Measurements from ENCODE around the gene MTA1.

MTA1 gene

DNA sequence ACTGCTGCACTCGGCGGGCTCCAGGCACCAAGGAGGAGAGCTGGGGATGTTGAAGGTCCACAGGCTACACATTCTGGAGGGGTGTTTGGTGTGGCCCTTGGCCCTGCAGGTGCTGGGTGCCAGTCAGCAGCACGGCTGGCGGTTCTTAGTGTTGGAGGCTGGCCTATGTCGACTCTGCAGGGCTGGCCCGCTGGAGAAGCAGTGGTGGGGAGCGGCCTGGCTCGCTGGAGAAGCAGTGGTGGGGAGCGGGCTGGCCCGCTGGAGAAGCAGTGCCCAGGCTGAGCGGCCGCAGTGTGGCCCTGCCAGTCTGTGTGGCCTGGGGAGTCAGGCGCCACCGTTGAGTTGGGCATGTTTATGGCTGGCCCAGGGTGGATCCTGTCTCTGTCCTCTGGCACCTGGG lies 27.3 kb downstream of the MTA1 start:
- H3K4me1 ChIP-seq (ENCODE audit: control insufficient read depth, insufficient read depth, low read length), result no peaks in the 10 kb centered on the region
- H3K4me3 ChIP-seq (ENCODE audit: low read length), result no peak overlapping the region
- no peaks in the 10 kb centered on the region for H3K36me3 ChIP-seq (ENCODE audit: control insufficient read depth, insufficient read depth, low read length)
- H3K9ac ChIP-seq (ENCODE audit: low read length), result no peak overlapping the region
- no peaks in the 10 kb centered on the region for H3K9me3 ChIP-seq (ENCODE audit: control insufficient read depth, low read length)
- no peaks in the 10 kb centered on the region for H3K27me3 ChIP-seq (ENCODE audit: control insufficient read depth, insufficient read depth, low read length)

DNA sequence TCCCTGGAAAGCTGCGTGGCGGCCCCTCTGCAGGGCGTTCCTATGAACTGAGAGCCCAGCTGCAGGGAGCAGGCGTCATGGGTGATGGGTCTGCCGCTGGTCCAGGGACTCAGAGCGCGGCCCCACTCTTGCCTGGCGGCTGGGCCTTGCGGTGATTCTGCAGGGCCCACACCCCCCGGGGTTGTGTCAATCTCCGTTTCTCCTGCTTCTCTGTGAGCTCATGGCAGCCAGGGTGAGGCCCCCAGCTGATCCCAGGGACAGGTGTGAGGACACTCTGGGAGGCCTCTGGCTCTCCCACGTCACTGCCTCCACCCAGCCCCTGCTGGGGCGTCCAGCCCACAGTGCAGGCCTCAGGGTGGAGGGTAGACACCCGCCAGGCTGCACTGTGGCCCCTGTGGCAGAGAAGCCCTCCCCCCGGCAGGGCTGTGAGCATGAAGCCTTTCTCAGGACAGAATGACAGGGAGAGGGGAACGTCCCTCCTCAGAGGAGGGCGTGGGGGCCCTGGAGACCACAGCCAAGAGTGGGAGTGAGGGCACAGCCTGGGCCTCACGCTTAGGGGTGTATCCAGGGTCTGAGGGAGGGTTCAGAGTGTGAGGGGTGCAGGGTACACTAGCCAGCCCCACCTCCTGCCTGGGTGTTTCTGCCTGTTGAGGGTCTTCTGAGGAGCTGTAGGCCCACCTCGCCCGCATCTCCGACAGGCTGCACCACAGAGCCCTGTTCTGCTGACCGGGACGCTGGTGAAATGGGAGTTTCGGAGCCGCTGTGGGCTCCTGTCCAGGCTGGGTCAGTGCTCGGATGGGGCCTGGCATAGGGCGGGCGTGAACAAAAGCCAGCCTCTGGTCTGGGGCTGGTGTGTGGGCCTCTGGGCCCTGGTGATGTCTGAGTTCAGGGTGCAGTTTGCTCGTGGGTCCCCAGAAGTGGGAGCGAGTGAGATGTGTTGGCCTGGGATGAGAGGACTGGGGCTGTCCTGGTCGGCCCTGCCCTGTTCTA lies 28.3 kb downstream of the MTA1 start:
- Histone ChIP-seq H3K9me3 (ENCODE audit: control insufficient read depth, low read length) (no peaks in the 10 kb centered on the region), H3K36me3 (ENCODE audit: control insufficient read depth, insufficient read depth, low read length) (no peaks in the 10 kb centered on the region), H3K27me3 (ENCODE audit: control insufficient read depth, insufficient read depth, low read length) (no peaks in the 10 kb centered on the region), H3K4me1 (ENCODE audit: control insufficient read depth, insufficient read depth, low read length) (no peaks in the 10 kb centered on the region), H3K9ac (ENCODE audit: low read length) (peak overlapping the region; percentile 39), H3K4me3 (ENCODE audit: low read length) (no peak overlapping the region)

DNA sequence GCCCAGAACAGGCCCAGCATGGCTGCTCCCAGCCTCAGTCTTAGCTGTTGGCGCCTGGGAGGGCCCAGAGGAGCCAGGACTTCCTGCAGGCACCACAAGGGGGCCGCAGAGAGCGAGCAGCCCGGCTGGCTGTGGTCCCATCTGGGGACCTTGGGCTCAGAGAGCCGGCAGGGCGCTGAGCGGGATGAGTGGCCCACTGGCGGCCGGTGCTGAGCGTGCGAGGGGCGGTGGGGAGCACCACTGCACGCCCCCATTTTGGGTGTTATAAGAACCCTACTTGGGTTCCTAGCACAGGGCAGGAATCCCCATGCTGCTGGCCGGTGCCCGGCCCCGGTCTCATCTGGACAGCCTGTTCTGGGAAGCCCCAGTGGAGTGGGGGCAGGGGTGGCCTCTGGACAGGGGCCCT lies 29.1 kb downstream of the MTA1 start:
- H3K9ac ChIP-seq (ENCODE audit: low read length), result no peak overlapping the region
- H3K9me3 ChIP-seq (ENCODE audit: control insufficient read depth, low read length), result no peaks in the 10 kb centered on the region
- no peaks in the 10 kb centered on the region for H3K36me3 ChIP-seq (ENCODE audit: control insufficient read depth, insufficient read depth, low read length)
- no peak overlapping the region for H3K4me3 ChIP-seq (ENCODE audit: low read length)
- no peaks in the 10 kb centered on the region for H3K4me1 ChIP-seq (ENCODE audit: control insufficient read depth, insufficient read depth, low read length)
- no peaks in the 10 kb centered on the region for H3K27me3 ChIP-seq (ENCODE audit: control insufficient read depth, insufficient read depth, low read length)

DNA sequence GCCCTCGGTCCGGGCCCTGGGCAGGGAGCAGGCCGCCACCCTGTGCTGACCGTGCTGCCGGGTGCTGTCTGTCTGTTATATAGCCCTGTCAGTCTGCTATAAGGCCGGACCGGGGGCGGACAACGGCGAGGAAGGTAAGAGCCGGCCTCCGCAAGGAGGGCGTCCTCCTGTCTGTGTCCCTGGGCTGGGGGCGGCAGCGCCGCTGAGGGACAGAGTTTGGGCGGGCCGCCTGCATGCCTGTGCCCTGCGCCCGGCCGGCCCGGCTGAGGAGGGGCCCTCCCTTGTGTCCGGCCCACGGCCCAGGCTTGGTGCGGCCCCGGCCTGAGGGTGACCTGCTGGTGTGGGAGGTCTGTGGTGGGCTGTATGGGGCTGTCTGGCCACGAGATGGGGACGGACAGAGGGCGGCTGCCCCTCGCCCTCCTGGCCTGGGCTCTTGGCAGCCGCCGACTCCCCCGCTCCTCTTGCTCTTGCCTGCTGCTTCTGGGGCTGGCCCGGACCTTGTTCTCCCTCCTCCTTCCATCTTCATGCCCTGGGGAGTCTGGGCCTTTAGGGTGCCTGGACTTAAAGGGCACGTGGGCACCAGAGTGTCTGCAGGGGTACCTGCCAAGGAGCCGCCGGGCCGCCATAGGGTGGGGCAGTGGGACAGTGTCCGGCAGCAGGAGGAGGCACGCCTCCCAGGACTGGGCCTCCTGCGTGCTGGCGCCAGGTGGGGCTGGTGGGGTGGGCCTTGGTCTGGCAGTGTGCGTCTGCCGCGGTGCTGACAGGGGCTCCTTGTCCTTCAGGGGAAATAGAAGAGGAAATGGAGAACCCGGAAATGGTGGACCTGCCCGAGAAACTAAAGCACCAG lies 29.9 kb downstream of the MTA1 start:
- Histone ChIP-seq H3K4me1 (ENCODE audit: control insufficient read depth, insufficient read depth, low read length) (no peaks in the 10 kb centered on the region), H3K9ac (ENCODE audit: low read length) (no peak overlapping the region), H3K36me3 (ENCODE audit: control insufficient read depth, insufficient read depth, low read length) (no peaks in the 10 kb centered on the region), H3K27me3 (ENCODE audit: control insufficient read depth, insufficient read depth, low read length) (no peaks in the 10 kb centered on the region), H3K4me3 (ENCODE audit: low read length) (no peak overlapping the region), H3K9me3 (ENCODE audit: control insufficient read depth, low read length) (no peaks in the 10 kb centered on the region)

DNA sequence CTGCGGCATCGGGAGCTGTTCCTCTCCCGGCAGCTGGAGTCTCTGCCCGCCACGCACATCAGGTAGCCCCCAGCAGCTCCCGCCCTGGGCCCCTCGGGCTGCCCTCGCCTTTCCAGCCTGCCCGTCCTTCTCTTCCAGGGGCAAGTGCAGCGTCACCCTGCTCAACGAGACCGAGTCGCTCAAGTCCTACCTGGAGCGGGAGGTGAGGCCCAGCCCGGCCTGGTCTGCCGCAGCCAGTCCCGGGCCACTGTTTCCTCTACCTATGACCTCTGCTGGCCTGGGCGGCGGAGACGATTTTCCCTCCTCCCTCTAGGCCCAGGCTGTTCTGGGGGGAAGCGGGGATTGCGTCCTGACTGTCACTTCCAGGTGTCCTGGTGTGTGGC lies 30.5 kb downstream of the MTA1 start:
- H3K4me1 ChIP-seq (ENCODE audit: control insufficient read depth, insufficient read depth, low read length), result no peaks in the 10 kb centered on the region
- H3K9ac ChIP-seq (ENCODE audit: low read length), result no peak overlapping the region
- H3K4me3 ChIP-seq (ENCODE audit: low read length), result no peak overlapping the region
- no peaks in the 10 kb centered on the region for H3K27me3 ChIP-seq (ENCODE audit: control insufficient read depth, insufficient read depth, low read length)
- no peaks in the 10 kb centered on the region for H3K9me3 ChIP-seq (ENCODE audit: control insufficient read depth, low read length)
- H3K36me3 ChIP-seq (ENCODE audit: control insufficient read depth, insufficient read depth, low read length), result no peaks in the 10 kb centered on the region

DNA sequence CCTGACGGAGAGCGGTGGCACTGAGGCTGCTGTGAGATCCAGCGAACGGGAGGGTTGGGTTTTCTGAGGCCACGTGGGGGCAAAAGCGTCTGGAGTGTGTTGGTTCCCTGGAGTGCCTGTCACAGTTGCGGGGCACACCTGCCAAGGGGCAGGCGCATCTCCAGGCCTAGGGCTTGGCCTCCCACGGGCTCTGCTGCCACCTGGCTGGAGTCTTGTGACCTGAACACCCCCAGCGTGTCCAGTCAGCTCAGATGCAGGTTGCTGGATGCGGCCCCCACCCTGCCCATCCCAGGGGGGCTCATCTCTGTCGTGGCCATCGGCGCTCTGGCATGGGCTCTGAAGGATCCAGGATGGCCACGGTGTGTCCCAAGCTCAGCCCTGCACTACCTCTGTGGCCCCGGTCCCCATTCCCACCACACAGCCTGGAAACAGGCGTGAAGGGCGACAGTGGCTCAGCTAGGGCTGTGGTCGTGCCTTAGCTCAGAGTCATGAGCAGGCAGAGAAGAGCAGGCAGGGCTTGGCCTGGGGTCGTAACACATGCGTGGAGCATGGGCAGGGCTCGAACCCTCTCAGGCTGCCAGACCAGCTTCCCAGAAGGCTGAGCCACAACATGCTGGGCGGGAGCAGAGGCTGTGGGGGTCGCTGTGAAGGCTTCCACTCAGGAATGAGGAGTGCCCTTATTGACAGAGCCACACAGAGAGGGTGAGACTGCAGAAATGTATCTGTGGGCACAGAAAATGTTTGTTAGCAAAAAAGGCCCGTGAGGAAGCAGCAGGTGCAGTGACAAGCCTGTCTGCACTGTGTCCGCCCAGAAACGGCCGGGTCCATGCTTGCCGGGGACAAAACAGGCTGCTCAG lies 31.5 kb downstream of the MTA1 start:
- Histone ChIP-seq H3K4me3 (ENCODE audit: low read length) (no peak overlapping the region), H3K9ac (ENCODE audit: low read length) (no peak overlapping the region), H3K36me3 (ENCODE audit: control insufficient read depth, insufficient read depth, low read length) (no peaks in the 10 kb centered on the region), H3K9me3 (ENCODE audit: control insufficient read depth, low read length) (no peaks in the 10 kb centered on the region), H3K4me1 (ENCODE audit: control insufficient read depth, insufficient read depth, low read length) (no peaks in the 10 kb centered on the region), H3K27me3 (ENCODE audit: control insufficient read depth, insufficient read depth, low read length) (no peaks in the 10 kb centered on the region)

DNA sequence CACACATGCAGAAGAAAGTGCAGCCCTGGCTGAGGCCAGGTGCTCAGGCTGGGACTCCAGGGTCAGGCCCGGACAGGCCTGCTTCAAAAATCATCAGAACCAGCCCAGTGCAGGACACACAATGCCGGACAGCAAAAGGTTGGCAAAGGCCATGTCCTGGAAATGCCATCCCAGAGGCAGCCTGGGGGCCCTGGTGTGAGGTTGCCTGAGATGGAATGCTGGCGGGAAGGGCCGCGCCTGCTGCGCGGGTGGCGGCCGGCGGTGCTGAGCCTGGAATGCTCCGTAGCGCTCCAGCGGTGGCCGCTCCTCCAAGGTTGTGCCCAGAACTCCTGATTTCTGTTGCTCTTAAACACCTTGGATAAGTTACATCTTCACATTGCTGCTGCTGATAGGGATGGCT lies 33.3 kb downstream of the MTA1 start:
- no peaks in the 10 kb centered on the region for H3K4me1 ChIP-seq (ENCODE audit: control insufficient read depth, insufficient read depth, low read length)
- no peak overlapping the region for H3K4me3 ChIP-seq (ENCODE audit: low read length)
- no peaks in the 10 kb centered on the region for H3K27me3 ChIP-seq (ENCODE audit: control insufficient read depth, insufficient read depth, low read length)
- no peaks in the 10 kb centered on the region for H3K36me3 ChIP-seq (ENCODE audit: control insufficient read depth, insufficient read depth, low read length)
- H3K9ac ChIP-seq (ENCODE audit: low read length), result no peak overlapping the region
- no peaks in the 10 kb centered on the region for H3K9me3 ChIP-seq (ENCODE audit: control insufficient read depth, low read length)

DNA sequence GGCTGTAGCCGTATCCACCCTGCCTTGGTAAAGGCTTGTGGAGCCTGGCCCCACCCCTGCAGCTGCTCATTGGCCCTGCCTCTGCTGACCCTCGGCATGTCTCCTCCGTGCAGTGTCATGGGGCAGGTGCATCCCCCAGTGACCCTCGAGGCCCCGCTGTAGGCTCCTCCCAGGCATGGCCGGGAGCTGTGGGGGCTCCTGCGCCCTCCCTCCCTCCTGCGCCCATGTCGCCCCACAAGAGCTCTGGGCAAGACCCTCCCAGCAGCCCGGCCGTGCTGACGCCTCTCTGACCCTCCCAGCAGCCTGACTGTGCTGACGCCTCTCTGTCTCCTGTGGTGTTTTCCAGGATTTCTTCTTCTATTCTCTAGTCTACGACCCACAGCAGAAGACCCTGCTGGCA lies 34.2 kb downstream of the MTA1 start:
- Histone ChIP-seq H3K4me1 (ENCODE audit: control insufficient read depth, insufficient read depth, low read length) (no peaks in the 10 kb centered on the region), H3K27me3 (ENCODE audit: control insufficient read depth, insufficient read depth, low read length) (no peaks in the 10 kb centered on the region), H3K9me3 (ENCODE audit: control insufficient read depth, low read length) (no peaks in the 10 kb centered on the region), H3K9ac (ENCODE audit: low read length) (no peak overlapping the region), H3K4me3 (ENCODE audit: low read length) (no peak overlapping the region), H3K36me3 (ENCODE audit: control insufficient read depth, insufficient read depth, low read length) (no peaks in the 10 kb centered on the region)

DNA sequence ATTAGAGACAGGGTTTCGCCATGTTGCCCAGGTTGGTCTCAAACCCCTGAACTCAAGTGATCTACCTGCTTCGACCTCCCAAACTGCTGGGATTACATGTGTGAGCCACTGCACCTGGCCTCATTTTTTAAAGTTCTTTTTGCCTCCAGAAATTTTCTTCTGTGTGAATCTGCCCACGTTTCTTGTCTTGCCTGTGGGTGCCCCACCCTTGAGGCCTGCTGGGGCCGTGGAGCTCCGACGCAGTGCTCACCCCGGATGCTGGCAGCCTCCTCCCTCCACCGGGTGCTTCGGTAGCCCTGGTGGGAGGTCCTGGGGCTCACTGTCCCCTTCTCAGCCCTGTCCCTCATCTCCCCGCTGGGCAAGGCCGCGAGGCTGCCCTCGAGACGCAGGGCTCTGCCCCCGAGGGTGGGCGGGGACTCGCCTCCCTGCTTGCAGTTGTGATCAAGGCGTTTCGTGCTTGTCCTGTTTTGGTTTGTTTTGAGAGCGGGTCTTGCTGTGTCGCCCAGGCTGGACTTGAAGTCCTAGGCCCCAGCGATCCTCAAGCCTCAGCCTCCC lies 35.5 kb downstream of the MTA1 start:
- Histone ChIP-seq H3K36me3 (ENCODE audit: control insufficient read depth, insufficient read depth, low read length) (no peaks in the 10 kb centered on the region), H3K9me3 (ENCODE audit: control insufficient read depth, low read length) (no peaks in the 10 kb centered on the region), H3K9ac (ENCODE audit: low read length) (no peak overlapping the region), H3K4me1 (ENCODE audit: control insufficient read depth, insufficient read depth, low read length) (no peaks in the 10 kb centered on the region), H3K27me3 (ENCODE audit: control insufficient read depth, insufficient read depth, low read length) (no peaks in the 10 kb centered on the region), H3K4me3 (ENCODE audit: low read length) (no peak overlapping the region)

DNA sequence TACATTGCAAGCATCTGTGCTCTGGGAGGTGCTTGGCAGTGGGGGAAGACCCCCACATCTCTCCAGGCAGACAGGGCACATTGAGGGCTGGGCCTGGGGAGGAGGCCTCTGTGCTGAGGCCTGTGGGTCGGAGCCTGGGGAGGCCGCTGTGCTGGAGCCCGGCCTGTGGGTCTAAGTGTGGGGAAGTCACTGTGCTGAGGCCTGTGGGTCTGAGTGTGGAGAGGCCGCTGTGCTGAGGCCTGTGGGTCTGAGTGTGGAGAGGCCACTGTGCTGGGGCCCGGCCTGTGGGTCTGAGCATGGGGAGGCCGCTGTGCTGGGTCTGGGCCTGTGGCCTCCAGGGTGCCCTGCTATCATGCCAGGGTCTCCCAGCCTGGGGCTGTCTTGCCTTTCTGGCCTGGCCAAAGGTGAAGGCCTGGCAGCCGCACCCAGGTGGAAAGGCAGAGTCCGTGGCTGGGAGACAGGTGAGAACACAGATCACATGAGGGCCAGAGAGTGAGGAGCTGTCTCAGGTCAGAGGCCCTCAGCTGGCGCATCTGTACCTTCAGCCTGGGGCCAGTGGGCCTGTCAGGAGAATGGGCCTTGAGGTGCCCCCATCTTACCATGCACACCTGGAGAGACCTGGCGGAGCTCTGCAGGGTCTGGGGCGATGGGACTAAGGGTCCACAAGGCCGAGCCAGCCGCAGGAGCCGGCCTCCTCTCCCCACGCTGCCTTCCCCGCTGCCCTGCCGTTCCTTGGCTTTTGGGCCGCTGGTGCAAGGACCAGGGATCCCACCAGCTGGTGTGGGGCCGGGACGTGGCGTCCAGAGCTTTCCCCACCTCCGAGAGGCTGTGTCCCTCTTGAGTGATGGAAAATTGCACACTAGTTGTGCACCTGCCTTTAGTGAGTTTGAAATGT lies 36.4 kb downstream of the MTA1 start:
- Histone ChIP-seq H3K27me3 (ENCODE audit: control insufficient read depth, insufficient read depth, low read length) (no peaks in the 10 kb centered on the region), H3K9me3 (ENCODE audit: control insufficient read depth, low read length) (no peaks in the 10 kb centered on the region), H3K36me3 (ENCODE audit: control insufficient read depth, insufficient read depth, low read length) (no peaks in the 10 kb centered on the region), H3K4me3 (ENCODE audit: low read length) (no peak overlapping the region), H3K9ac (ENCODE audit: low read length) (no peak overlapping the region), H3K4me1 (ENCODE audit: control insufficient read depth, insufficient read depth, low read length) (no peaks in the 10 kb centered on the region)
